ENCODE results near the gene ATP8B4.
"Not testable (repeated sequence)": the region's sequence is repeated elsewhere in the genome, so short reads cannot be mapped to it uniquely, and the experiment has no call there.

ATP8B4 gene, protein sequence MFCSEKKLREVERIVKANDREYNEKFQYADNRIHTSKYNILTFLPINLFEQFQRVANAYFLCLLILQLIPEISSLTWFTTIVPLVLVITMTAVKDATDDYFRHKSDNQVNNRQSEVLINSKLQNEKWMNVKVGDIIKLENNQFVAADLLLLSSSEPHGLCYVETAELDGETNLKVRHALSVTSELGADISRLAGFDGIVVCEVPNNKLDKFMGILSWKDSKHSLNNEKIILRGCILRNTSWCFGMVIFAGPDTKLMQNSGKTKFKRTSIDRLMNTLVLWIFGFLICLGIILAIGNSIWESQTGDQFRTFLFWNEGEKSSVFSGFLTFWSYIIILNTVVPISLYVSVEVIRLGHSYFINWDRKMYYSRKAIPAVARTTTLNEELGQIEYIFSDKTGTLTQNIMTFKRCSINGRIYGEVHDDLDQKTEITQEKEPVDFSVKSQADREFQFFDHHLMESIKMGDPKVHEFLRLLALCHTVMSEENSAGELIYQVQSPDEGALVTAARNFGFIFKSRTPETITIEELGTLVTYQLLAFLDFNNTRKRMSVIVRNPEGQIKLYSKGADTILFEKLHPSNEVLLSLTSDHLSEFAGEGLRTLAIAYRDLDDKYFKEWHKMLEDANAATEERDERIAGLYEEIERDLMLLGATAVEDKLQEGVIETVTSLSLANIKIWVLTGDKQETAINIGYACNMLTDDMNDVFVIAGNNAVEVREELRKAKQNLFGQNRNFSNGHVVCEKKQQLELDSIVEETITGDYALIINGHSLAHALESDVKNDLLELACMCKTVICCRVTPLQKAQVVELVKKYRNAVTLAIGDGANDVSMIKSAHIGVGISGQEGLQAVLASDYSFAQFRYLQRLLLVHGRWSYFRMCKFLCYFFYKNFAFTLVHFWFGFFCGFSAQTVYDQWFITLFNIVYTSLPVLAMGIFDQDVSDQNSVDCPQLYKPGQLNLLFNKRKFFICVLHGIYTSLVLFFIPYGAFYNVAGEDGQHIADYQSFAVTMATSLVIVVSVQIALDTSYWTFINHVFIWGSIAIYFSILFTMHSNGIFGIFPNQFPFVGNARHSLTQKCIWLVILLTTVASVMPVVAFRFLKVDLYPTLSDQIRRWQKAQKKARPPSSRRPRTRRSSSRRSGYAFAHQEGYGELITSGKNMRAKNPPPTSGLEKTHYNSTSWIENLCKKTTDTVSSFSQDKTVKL

GRCh38 chr15:50119063-50120040, at the start of gene ATP8B4:
Gene ATP8B4, minus strand, starts transcription at chr15:50119233. Its CDS starts 12,267 bp downstream, at chr15:50106966.
- no peak for ATAC-seq

DNA sequence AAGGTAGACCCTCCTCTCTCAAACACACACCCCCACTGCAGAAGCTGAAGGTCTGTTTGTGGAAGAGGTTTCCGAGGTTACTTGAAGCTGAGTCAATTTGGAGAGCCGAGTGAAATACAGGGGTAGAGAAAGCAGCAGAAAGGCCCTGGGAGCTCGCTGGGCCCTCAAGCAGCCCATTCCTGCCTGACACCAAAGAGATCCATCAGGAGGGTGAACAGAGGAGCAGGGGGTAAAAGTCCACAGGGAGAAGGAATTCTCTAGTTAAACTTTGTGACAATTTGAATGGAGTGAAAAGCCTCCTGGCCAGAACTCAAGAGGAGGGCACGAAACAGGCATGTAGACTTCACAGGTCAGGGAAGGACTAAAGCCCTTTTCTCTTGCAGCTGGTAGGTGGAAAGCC, 49.3 kb upstream of the ATP8B4 start:
- ATAC-seq = no peak

DNA sequence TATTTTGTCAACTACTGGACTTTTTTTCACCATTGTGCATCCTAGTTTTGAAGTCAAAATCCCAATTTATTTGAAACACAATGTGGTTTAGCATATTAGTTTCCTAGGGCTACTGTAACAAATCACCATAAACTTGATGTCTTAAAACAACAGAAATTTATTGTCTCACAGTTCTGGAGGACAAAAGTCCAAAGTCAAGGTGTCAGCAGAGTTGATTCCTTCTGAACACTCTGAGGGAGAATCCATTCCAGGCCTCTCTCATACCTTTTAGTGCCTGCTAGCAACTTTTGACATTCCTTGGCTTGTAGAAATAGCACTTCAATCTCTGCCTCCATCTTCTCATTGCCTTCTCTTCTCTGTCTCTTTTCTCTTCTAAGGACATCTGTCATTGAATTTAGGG, 48.1 kb upstream of the ATP8B4 start:
- ATAC-seq = no peak

- no peak for ATAC-seq
These were observed 47.2 kb upstream of the ATP8B4 start for GRCh38 chr15:50166216-50166615.

GRCh38 chr15:50164458-50164857, 45.4 kb upstream of the ATP8B4 start:
- ATAC-seq = no peak

DNA sequence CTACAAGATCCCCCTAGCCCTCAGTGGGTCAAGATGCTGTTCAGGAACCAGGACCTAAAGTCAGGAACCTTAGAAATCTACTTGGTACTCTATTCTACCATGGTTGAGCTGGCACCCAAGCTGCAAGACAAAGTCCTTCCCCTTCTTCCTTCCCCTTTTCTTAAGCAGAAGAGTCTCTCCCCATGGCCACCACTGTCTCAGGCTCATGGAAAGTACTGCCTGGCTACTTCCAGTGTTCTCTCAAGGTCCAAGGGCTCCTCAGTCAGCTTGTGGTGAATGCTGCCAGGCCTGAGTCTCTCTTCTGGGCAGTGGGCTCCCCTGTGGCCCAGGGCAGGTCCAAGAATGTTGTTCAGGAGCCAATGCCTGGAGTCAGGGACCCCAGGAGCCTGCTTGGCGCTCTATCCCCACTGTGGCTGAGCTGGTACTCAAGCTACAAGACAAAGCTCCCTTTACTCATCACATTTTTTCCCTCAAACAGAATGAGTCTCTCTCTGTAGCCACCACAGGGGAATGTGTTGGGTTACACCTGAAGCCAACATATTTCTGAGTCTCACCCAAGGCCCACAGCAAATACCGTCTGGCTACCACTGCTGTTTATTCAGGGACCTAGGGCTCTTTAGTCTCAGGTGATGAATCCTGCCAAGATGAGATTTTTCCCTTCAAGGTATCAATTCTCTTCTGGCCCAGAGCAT, 44.8 kb upstream of the ATP8B4 start:
- ATAC-seq = no peak

DNA sequence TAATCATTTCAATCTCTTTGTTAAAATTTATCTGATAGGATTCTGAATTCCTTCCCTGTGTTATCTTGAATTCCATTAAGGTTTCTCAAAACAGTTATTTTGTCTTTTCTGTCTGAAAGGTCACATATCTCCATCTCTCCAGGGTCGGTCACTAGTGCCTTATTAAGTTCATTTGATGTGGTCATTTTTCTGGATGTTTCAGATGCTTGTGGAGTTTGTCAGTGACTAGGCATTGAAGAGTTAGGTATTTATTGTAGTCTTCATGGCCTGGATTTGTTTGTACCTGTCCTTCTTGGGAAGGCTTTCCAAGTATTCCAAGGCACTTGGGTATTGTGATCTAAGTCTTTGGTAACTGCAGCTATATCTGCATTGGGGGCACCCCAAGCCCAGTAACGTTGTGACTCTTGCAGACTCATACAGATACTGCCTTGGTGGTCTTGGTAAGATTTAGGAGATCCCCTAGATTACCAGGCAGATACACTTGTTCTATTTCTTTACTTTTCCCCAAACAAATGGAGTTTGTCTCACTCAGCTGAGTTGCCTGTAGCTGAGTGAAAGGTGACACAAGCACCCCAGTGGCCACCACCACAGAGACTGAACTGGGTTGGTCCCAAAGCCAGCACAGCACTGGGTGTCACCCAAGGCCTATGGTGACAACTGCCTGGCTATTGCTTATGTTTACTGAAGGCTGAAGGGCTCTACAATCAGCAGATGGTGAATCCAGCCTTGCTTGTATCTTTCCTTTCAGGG, 44.1 kb upstream of the ATP8B4 start:
- ATAC-seq = no peak

GRCh38 chr15:50158236-50158635, 39.2 kb upstream of the ATP8B4 start:
- not testable (repeated sequence) for ATAC-seq

DNA sequence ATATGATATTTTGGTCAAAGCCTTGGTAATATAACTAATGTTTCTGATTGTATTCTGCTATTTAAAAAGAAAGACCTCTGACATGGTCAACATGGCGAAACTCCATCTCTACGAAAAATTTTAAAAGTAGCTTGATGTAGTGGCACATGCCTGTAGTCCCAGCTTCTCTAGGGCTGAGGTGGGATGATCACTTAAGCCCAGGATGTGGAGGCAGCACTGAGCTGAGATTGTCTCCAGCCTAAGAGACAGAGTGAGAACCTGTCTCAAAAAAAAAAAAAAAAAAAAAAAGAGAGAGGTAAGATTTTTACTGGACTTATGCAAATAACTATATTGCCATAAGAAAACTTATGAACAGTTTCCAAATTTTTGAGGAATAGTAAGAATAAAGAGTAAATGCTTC, 32.4 kb upstream of the ATP8B4 start:
- ATAC-seq = no peak

GRCh38 chr15:50150851-50151250, 31.8 kb upstream of the ATP8B4 start:
- ATAC-seq = no peak

DNA sequence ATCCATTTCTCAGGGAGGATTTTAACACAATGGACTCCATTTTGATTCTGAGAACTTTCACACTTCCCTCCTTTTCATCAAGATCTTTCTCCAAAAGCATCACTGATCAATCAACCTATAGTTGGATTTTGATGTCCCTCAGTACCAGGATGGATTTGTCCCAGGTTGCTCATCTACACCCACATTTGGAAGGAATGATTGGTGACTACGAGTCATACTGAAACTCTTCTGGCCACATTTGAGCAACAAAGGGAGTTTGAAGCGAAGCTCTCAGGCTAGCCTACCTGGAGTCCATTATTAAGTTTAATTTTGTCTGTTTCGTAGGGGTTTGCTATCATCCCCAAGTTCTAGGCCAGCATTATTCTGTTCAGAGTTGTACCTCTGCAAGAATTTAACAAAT, 31.3 kb upstream of the ATP8B4 start:
- no peak for ATAC-seq

GRCh38 chr15:50149090-50149489, 30.1 kb upstream of the ATP8B4 start:
- ATAC-seq = no peak

GRCh38 chr15:50148362-50148963, 29.4 kb upstream of the ATP8B4 start:
- no peak for ATAC-seq

GRCh38 chr15:50146632-50147031, 27.6 kb upstream of the ATP8B4 start:
- no peak for ATAC-seq

DNA sequence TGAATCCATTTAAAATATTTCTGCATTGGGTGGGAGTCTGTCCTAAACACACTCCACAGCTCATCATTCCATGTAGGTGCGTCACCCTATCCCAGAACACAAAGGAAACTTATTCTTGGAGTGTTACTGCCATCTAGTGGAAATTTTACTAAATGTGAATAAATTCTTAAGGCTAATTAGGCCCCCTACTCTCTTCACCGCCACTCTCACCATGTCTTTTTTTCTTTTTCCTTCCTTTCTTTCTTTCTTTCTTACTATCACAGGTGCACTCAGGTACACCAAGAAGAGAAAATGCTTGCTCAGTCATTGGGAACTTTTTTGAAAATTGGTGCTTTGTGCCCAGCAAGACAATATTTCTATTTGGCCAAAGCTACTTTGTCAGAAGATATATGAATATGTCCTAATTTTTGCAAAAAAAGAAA, 26.4 kb upstream of the ATP8B4 start:
- ATAC-seq = peak; percentile 18 to 55

- ATAC-seq = no peak
These were observed 25.5 kb upstream of the ATP8B4 start for GRCh38 chr15:50144341-50145120.

- ATAC-seq = peak in 1 of 2 donors; percentile 37
These were observed 24.3 kb upstream of the ATP8B4 start for GRCh38 chr15:50143255-50143860.

- no peak for ATAC-seq
These were observed 22.8 kb upstream of the ATP8B4 start for GRCh38 chr15:50141856-50142255.

- ATAC-seq = no peak
These were observed 21.9 kb upstream of the ATP8B4 start for GRCh38 chr15:50140983-50141382.

Data from activated CD4-positive, CD25-positive, alpha-beta regulatory T cell treated with anti-CD3 and anti-CD28 coated beads, Interleukin-2, amount 50 U/mL, for 24 hours (primary cell).